Glutamatergic neuron (in vitro differentiated cells): ENCODE data around the gene KCTD11. TPM values are rescaled to one million over a fixed set of nuclear protein-coding genes. Genes with fewer than 3 reads are reported as not detected.

Experiments used
- DNase-seq: peaks from one replicate; pipeline ENCODE4 v3.0.0; 2022
- H3K27ac Mint-ChIP-seq: one replicate; pipeline ENCODE4 v1.8.0; 2020; ENCODE audit warnings: mild to moderate bottlenecking, mixed read lengths, inconsistent platforms; ENCODE audit not compliant: unreplicated experiment
- H3K27me3 Mint-ChIP-seq: one replicate; pipeline ENCODE4 v1.8.0; 2020; ENCODE audit warnings: mild to moderate bottlenecking, moderate library complexity, mixed read lengths, inconsistent platforms; ENCODE audit not compliant: unreplicated experiment
- H3K36me3 Mint-ChIP-seq: one replicate; pipeline ENCODE4 v1.8.0; 2020; ENCODE audit warnings: mild to moderate bottlenecking, mixed read lengths, inconsistent platforms; ENCODE audit not compliant: unreplicated experiment
- H3K4me1 Mint-ChIP-seq: one replicate; pipeline ENCODE4 v1.8.0; 2020; ENCODE audit warnings: mild to moderate bottlenecking, low read depth, mixed read lengths, inconsistent platforms; ENCODE audit not compliant: unreplicated experiment
- H3K4me3 Mint-ChIP-seq: one replicate; pipeline ENCODE4 v1.8.0; 2020; ENCODE audit warnings: mild to moderate bottlenecking, mixed read lengths, inconsistent platforms; ENCODE audit not compliant: unreplicated experiment
- H3K9me3 Mint-ChIP-seq: one replicate; pipeline ENCODE4 v1.8.0; 2020; ENCODE audit warnings: mild to moderate bottlenecking, moderate library complexity, mixed read lengths, inconsistent platforms; ENCODE audit not compliant: unreplicated experiment
- total RNA-seq: library from RNA; stranded (reverse); fragmentation: NEBNext Ultra II Directional; extraction: Animal tissue kit (Norgen Biotek cat#: 25700); gene quantifications from one replicate; pipeline ENCODE4 v1.2.1, GENCODE V29; 2021; ENCODE audit not compliant: unreplicated experiment
- TF ChIP-seq, protein P1 (sequence below): fragments of 200-600 bp; sonication (generic); IDR thresholded peaks from one replicate; pipeline ENCODE4 v1.5.0; 2021; ENCODE audit not compliant: partially characterized antibody, unreplicated experiment

The KCTD11 gene
- total RNA-seq, 1 donor from 2014 or later: 2.2 TPM

DNA sequence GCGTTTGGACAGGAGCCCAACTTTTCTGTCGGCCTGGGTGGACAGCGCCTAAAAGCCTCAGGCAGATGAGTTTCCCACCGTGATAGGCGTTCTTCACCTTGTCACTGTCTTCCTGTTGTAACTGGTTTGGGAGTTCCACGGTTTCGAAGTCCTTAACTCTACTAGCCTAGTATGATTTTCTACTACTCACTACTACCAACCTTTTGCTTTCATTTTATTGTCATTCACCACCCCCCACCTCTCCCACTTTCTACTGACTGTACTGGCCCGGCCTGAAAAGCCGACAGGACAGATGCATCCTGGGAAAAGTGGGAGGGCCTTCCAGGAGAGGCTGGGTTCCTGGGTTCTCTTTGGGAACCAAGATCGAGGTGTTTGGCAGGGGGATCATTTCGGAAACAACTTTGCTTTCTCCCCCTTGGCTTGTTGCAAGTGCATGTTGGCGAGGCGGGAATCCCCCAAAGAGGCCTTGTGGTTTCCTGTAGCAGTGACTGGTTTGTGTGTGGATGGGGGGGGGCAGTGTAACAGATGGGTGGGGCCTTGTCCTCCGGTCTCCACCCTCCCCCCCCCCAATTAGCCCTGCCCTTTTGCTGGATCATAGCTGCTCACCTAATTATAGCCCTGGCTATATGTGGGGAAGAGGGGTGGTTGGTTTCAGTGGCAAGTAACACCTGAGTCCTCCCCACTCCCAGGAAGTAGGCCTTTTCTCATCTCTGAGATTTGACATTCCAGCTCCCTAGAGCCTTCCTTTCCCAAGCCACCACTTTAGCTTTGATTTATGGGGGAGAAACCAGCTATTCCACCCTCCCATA lies 43.1 kb upstream of the KCTD11 start:
- Mint-ChIP-seq H3K4me1 (peaks cover 11% of the 10 kb centered on the region), H3K27me3 (peaks cover 13% of the 10 kb centered on the region), H3K4me3 (peak overlapping the region; percentile 99), H3K9me3 (peaks cover 21% of the 10 kb centered on the region), H3K27ac (peak overlapping the region; percentile 99), H3K36me3 (peaks cover 10% of the 10 kb centered on the region)
- TF ChIP-seq, protein P1, sequence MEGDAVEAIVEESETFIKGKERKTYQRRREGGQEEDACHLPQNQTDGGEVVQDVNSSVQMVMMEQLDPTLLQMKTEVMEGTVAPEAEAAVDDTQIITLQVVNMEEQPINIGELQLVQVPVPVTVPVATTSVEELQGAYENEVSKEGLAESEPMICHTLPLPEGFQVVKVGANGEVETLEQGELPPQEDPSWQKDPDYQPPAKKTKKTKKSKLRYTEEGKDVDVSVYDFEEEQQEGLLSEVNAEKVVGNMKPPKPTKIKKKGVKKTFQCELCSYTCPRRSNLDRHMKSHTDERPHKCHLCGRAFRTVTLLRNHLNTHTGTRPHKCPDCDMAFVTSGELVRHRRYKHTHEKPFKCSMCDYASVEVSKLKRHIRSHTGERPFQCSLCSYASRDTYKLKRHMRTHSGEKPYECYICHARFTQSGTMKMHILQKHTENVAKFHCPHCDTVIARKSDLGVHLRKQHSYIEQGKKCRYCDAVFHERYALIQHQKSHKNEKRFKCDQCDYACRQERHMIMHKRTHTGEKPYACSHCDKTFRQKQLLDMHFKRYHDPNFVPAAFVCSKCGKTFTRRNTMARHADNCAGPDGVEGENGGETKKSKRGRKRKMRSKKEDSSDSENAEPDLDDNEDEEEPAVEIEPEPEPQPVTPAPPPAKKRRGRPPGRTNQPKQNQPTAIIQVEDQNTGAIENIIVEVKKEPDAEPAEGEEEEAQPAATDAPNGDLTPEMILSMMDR: no peak
- DNase-seq: peak; percentile 69

DNA sequence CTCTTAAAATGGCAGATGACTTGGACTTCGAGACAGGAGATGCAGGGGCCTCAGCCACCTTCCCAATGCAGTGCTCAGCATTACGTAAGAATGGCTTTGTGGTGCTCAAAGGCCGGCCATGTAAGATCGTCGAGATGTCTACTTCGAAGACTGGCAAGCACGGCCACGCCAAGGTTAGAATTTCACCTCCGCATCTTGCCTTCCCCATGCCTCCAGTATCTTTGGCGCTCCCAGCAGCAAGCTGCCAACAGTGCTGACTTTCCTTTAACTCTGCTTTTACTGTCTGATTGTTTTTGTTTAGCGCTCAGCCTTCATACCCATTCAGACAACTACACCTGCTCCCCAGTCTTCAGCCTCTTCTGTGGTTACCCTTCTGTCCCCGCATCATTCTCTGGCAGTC lies 42.3 kb upstream of the KCTD11 start:
- no peak for DNase-seq
- Mint-ChIP-seq H3K27me3 (peaks cover 15% of the 10 kb centered on the region), H3K9me3 (peaks cover 28% of the 10 kb centered on the region), H3K4me3 (peak overlapping the region; percentile 99), H3K36me3 (peaks cover 10% of the 10 kb centered on the region), H3K27ac (peak overlapping the region; percentile 99), H3K4me1 (peaks cover 18% of the 10 kb centered on the region)
- TF ChIP-seq, protein P1: no peak

DNA sequence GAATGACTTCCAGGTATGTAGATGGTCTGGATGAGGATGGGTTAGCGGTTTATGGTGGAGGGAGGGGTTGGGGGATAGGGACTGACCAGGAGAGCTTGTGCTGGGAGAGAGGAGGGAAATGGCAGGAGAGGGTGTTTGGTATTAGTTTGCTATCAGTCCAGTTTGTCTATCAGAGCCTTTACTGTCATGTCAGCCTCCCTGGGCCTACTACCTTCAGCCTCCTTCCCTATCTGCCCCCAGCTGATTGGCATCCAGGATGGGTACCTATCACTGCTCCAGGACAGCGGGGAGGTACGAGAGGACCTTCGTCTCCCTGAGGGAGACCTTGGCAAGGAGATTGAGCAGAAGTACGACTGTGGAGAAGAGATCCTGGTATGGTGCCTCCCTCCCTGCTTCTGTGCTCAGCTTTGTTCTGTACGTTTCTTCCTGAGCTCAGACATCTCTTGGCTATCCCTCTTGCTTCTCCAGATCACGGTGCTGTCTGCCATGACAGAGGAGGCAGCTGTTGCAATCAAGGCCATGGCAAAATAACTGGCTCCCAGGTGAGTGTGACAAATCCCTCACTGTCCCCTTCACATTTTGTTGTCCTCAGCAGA lies 40.8 kb upstream of the KCTD11 start:
- peaks cover 10% of the 10 kb centered on the region for H3K36me3 Mint-ChIP-seq

DNA sequence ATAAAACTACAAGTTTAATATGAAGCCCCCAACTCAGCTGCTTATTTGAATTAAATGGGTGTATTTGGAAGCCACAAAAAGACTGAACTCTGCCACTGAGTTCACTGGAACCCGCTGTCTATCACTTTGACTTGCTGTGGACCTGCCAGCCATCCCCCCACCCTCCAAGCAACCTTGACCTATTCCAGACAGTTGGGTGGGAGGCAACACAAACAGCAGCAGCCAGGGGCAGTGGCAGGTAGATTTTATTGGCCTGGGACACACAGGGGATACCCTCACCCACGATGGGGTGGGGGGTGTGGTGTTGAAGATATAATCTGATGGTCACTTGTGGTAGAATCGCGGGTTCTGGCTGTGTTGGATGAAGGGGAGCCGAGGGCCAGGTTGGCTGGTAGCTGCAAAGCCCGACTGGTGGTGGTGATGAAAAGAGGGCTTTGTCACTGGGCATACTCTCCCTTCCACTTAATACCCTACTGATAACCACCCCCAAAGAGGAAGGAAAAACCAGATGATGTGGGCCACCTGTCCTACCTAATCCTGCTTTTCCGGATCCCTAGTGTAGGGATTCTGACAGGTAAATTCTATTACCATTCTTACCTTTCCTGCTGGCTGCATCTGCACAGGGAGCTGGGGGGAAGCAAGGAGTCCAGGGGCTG lies 39.4 kb upstream of the KCTD11 start:
- Mint-ChIP-seq H3K36me3 (peaks cover 10% of the 10 kb centered on the region), H3K27ac (peak overlapping the region; percentile 43), H3K27me3 (peaks cover 12% of the 10 kb centered on the region), H3K4me1 (peaks cover 20% of the 10 kb centered on the region), H3K4me3 (no peak overlapping the region), H3K9me3 (peaks cover 23% of the 10 kb centered on the region)
- TF ChIP-seq, protein P1: no peak
- no peak for DNase-seq

More for the DNA sequence above, 40.8 kb upstream of the KCTD11 start:
- TF ChIP-seq, protein P1: no peak
- Mint-ChIP-seq H3K4me1 (peaks cover 18% of the 10 kb centered on the region), H3K4me3 (peak overlapping the region; percentile 99), H3K9me3 (peaks cover 28% of the 10 kb centered on the region), H3K27ac (peak overlapping the region; percentile 17), H3K27me3 (peaks cover 15% of the 10 kb centered on the region)
- DNase-seq: no peak
